Stimulated activated CD4-positive, alpha-beta T cell treated with anti-CD3 and anti-CD28 coated beads, Interleukin-4, amount 100 ng/mL, for 24 hours (primary cell): ENCODE measurements around the gene DLEC1.
A peak's percentile ranks its signal among the peaks of the same experiment; 100 is the strongest.
"Not testable (repeated sequence)": the region's sequence is repeated elsewhere in the genome, so short reads cannot be mapped to it uniquely, and the experiment has no call there.

ENCODE experiments used
- DNase-seq: peaks from one replicate; pipeline ENCODE4 v3.0.0-alpha.2; 2020

Gene DLEC1

DNA sequence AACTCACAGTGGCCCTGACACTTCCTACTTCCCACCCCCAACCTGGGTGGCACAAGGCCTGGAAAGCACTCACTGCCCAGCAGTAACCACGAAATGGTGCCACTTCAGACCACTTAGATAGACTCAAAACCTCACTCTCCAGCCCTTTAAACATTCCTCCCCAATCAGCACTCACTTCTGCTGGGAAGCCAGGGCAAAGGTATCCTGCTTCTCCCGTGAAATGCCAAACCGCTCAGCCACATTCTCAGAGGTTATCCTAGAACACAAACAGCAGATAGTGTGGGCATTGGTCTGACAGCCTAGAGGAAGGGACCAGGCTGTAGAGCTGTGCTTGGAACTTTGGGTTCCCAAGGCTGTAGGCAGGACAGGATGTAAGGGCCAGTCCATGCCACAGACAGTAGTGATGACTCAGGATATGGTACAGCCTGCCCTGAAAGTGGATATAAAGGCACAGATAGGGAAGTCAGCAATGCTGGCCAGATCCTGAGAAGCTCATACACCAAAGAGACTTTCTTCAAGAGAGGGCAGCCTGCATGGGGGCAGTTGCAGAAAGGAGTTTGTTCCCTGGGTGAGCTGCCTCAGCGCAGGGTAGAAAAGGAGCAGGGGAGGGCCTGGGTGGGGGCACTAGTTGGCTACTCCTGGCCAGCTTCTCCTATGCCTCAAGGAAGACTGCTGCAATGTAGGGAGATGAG, 88.7 kb downstream of the DLEC1 start:
- no peak for DNase-seq

DNA sequence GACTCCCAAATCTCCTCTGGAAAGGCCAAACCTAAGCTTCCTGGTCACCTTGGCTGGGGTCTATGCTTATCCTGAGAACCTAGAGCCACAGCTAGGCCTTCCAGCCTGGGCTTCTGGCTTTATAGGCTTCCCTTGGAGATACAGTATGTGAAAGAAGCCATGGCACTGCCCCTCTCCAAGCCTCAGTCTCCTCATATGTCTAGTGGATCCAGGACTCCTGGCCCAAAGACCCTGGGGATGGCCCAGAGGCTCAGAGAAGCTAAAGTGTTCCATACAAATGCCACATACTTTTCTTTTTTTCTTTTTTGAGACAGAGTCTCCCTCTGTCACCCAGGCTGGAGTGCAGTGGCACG, 89.3 kb downstream of the DLEC1 start:
- no peak for DNase-seq

DNA sequence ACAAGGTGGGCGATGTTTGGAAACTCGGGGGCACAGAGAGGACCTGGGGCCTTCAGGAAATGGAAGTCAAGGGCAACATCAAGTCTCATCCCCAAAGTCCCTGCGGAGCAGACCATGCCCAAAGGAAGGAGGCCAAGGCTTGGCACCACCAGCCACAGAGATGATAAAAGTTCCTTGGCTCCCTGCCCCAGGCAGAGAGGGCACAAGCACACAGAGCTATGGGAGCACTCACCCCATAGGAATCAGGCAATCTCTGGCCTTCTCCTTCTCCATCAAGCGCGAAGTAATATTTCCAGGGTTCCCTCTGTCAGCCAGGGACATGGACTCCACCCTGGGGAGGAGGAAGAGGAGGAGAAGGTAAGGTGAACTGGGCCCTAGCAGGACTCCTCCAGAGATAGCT, 90.0 kb downstream of the DLEC1 start:
- DNase-seq, result no peak

DNA sequence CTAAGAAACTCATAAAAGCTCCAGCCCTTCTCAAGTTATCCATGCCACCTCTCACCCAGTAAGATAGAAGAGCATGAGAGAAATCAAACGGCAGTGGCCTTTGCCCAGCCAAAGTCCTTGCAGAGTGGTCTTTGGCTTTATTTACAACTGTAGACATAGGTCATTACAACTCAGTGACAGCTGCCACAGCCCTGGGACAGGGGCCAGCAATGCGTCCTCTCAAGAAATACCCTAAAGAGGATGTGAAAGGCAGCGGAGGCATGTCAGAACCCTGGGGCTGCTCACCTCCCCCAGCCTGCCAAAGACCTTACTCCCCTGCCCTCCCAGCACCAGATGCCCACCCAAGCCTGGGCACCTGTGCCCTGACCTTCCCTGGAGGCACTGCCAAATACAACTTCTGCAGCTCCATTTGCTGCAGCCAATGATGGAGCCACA, 91.6 kb downstream of the DLEC1 start:
- DNase-seq, result no peak

DNA sequence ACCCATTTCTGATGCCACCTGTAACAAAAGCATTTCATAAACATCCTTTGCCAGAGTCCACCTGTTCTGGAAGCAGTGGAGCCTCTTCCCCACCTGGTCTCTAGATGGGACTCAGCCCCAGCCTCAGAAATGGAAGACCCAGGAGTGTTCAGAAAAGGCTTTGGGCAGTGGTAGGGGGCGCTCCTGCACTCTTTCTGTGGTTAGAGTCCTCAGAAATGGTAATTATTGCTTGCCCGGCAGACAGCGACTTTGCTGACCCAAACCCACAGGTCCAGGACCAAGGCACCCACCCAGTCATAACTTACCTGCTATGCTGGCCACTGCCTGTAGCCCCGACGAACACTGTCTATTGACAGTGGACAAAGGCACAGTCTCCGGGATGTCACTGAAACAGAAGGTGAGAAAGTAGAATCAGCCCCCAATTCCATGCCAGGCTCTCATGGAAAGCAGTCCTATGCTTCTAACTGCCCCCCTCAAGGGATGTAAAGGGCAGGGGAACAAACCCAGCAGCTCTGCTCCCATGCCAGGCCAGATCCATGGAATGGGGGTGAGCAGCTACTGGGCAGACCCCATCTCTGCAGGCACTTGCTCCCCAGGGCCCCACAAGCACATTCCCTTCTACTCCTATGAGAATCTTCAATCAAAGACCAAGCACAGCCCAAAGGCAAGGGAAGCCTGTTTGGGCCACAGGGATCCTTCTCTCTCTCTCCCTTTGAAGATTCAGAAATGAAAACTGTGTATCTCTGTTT, 92.8 kb downstream of the DLEC1 start:
- peak; percentile 22 for DNase-seq

DNA sequence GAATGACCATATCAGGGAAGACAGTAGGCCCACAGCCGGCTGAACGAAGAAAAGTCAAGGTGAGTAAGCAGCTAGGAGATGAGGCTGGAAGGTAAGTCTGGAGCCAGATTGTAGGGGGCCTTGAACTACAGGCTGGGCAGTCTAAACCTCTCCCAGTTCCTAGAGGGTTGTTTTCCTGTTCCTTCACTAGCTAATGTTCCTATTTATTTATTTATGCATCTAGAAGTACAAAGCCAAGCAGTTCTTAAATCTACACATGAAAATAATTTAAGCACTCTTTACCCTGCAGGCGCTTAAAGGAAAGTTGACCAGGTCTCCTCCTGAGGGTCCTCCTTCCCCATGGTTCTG, 94.2 kb downstream of the DLEC1 start:
- DNase-seq, result no peak

DNA sequence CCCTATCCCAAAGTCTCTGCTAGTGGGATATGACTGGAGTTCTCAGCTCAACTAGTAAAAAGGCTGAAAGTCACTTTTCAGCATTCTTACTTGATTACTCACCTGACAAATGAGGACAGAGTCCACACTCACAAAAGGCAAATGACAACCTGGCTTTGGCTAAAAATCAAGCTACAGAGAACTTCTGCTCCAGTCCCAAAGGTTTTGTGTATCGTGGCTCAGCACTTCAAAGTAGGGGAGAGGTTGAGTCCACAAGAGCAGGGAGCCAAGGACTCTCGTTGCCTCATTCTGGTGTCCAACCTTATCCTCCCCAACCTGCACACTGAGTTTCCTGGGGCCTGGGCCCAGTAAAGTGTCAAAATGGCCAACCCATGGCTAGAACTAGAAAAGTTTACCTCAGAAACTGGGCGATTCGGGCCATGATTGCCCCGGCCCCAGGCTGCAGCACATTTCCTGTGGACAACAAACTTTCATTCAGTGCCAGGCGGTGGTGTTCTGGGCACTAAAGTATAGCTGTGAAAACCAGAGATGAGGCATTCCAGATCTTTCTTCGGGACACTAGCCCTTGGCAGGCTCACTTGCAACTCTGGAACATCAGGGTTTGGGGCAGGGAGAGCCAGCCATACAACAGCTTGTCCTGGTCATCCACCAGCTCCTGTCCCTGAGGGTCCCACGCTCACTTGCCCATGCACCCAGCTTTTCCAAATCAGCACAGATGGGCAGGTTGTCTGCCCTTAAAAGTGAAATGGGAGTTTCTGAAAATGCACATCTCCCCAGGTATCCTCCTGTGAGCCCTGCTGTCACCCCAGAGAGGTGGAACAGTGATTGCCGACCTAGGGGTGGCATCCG, 94.8 kb downstream of the DLEC1 start:
- no peak for DNase-seq

DNA sequence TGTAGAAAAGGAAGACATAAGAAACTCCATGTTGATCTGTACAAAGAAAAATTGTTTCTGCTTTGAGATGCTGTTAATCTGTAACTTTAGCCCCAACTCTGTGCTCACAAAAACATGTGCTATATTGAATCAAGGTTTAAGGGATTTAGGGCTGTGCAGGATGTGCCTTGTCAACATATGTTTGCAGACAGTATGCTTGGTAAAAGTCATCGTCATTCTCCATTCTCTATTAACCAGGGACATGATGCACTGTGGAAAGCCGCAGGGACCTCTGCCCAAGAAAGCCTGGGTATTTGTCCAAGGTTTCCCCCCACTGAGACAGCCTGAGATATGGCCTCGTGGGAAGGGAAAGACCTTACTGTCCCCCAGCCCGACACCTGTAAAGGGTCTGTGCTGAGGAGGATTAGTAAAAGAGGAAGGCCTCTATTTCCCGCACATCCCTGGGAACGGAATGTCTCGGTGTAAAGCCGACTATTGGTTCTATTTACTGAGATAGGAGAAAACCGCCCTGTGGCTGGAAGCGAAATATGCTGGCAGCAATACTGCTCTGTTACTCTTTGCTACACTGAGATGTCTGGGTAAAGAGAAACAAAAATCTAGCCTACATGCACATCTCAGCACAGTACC, 95.6 kb downstream of the DLEC1 start:
- DNase-seq, result not testable (repeated sequence)

DNA sequence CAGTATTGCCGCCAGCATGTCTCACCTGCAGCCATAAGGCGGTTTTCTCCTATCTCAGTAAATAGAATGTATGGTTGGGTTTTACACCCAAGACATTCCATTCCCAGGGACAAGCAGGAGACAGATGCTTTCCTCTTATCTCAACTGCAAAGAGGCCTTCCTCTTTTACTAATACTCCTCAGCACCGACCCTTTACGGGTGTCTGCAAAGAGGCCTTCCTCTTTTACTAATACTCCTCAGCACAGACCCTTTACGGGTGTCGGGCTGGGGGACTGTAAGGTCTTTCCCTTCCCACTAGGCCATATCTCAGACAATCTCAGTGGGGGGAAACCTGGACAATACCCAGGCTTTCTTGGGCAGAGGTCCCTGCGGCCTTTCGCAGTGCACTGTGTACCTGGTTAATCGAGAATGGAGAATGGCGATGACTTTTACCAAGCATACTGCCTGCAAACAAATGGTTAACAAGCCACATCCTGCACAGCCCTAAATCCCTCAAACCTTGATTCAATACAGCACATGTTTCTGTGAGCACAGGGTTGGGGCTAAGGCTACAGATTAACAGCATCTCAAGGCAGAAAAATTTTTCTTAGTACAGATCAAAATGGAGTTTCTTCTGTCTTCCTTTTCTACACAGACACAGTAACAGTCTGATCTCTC, 96.7 kb downstream of the DLEC1 start:
- peak; percentile 16 for DNase-seq

DNA sequence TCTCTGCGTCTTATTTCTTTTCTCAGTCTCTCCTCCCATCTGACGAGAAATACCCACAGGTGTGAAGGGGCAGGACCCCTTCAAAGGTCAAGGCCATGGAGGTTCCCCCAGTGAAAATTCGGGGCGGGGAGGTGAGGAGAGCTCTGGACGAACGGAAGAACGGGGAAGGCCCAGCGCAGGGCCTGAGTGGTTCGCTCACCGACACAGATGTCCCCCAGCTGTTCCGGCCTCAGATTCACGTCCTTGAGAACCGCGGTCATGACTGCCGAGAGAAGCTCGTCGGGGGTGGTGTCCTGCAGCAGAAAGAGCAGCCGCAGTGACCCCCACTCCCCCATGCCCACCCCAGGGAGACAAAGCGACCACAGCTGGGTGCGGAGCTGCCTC, 97.4 kb downstream of the DLEC1 start:
- peak; percentile 17 for DNase-seq

DNA sequence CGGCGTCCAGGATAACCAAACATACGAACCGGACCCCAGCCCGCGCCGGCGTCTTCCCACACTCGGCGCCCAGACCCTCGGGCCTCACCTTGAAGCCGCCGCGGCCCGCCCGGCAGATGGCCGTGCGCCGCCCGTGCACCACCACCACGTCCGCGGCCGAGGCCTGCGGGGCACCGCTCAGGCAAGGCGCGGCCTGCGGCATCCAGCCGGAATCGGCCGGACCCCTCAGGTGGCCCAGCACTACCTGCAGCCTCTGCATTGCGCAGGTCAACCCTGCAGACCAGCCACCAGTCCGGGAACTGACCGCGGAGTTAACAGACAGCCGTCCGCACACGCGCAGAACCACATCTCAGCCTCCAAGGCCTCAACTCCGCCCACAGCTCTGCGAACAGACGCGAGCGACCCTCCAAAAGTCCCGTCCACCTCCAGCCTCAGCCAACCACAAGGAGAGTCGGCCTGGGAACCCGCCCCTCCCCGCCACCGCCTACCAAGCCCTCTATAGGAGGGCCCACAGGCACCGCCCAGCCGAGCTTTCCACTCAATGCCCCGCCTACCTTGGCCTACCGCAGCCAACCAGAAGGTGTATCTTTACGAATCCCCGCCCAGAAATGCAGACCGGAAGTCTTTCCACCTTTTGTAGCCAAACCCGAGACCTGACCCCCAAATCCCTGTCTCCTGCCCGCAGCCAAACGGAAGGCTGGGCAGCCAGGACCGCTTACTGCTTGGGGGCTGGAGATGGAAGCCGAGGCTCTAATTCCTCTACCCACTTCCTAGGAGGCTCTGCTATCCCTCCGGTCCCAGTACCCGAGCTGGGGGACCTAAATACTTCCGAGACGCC, 98.0 kb downstream of the DLEC1 start, which contains the start of gene ACAA1:
Gene ACAA1, minus strand, starts transcription at position 351 of the 838 bp plus-strand sequence. Its CDS starts 92 bp downstream, at position 259.
- peak; percentile 99 for DNase-seq

DNA sequence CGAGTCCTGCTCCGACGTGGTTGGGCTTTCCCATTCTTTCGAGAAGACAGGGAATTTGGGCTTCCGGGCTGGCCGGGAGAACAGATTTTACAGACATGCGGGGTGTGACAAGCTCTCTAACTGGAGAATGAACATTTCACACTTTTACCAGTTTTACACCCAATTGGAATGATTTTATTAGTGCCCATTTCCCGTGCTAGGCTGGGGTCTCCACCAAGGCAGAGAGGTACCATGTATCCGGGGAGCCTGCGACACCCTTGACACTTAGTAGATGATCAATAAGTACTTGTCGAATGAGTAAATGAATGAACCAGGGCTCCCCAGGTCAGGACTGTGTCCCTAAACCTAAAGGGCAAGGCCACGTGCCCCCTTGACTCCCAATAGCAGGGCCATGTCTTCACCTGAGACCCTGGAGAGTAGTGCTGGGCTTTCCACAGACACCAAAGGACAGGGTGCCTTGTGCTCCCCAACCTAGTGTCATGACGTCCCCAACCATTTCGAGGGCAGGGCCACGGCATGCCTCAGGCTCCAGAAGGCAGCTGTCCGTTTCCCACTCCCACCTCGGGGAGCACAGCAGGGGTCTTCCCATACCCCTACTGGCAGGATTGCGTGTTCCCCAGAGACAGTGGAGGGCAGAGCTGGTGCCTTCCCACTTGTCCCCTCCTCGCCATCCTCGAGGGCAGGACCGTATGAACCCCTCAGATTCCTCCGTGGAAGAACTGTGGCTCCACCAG, 98.8 kb downstream of the DLEC1 start:
- DNase-seq, result peak; percentile 20

DNA sequence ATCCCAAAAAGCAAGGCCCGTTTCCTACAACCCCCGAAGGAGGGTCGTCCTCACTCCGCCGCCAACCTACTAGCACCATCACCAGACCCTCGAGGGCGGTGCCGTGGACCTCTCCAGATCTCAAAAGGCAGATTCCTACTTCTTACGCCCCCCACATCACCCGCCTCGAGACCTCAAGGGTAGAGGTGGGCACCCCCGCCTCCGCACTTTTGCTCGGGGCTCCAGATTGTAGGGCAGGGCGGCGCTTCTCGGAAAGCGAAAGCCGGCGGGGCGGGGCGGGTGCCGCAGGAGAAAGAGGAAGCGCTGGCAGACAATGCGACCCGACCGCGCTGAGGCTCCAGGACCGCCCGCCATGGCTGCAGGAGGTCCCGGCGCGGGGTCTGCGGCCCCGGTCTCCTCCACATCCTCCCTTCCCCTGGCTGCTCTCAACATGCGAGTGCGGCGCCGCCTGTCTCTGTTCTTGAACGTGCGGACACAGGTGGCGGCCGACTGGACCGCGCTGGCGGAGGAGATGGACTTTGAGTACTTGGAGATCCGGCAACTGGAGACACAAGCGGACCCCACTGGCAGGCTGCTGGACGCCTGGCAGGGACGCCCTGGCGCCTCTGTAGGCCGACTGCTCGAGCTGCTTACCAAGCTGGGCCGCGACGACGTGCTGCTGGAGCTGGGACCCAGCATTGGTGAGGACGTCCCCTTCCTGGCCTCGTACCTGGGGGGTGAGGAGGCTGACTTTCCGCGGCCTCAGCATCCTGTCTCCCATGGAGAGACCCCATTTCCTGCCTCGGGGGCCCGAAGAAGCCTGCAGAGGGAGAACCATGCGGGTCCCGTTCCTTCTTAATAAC, 99.6 kb downstream of the DLEC1 start, which contains the start of gene MYD88:
Gene MYD88, plus strand, starts transcription at position 313 of the 842 bp plus-strand sequence. Its CDS starts 40 bp downstream, at position 353.
- peak; percentile 82 for DNase-seq

DNA sequence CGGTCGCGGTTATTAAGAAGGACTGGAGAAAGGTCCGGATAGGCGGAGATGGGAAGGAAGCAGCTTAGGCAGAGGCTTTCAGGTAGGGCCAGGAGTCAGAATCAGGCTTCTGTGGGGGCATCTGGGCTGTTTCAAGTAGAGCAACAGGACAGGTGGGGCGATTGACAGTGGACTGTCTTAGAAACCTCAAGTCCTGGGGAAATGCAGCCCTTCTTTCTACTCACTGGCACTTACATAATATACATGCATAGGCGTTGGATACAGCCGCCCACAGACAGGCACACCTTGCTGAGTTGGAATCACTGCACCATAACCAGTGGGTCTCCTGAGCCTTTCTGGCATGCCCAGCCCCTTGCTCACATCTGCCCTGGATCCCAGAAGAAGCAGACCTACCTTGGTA, 100.2 kb downstream of the DLEC1 start:
- DNase-seq, result no peak

DNA sequence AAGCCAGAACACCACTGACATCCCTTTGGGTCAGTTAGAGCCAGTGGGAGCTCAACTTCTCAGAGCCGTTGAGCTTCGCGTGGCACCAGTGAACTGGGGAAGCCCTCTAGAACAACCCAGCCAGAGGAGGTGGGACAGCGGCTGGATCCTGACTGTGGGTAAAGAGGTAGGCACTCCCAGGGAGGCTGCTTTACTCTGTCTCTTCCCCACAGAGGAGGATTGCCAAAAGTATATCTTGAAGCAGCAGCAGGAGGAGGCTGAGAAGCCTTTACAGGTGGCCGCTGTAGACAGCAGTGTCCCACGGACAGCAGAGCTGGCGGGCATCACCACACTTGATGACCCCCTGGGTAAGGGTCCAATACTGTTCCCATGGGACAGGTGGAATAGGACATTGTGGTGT, 100.6 kb downstream of the DLEC1 start:
- no peak for DNase-seq

DNA sequence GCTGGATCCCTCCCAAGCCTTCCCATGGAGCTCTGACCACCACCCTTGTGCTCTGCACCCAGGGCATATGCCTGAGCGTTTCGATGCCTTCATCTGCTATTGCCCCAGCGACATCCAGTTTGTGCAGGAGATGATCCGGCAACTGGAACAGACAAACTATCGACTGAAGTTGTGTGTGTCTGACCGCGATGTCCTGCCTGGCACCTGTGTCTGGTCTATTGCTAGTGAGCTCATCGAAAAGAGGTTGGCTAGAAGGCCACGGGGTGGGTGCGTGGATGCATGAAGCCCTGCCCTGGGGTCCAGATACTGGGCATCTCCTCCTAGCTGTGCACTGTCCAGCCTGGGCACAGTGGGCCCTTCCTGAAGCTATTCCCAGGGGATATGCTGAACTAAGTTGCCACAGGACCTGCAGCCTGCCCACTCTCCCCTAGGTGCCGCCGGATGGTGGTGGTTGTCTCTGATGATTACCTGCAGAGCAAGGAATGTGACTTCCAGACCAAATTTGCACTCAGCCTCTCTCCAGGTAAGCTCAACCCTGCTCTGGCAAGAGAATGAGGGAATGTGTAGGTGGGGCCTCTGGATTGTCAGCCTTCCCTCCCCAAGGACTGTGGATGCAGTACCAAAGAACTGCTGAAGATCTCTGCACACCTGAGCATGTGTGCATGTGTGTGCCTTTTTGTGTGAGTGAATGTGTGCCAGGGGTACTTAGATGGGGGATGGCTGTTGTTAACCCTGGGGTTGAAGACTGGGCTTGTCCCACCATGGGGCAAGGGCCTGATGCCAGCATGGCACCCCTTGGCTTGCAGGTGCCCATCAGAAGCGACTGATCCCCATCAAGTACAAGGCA, 101.5 kb downstream of the DLEC1 start:
- no peak for DNase-seq

DNA sequence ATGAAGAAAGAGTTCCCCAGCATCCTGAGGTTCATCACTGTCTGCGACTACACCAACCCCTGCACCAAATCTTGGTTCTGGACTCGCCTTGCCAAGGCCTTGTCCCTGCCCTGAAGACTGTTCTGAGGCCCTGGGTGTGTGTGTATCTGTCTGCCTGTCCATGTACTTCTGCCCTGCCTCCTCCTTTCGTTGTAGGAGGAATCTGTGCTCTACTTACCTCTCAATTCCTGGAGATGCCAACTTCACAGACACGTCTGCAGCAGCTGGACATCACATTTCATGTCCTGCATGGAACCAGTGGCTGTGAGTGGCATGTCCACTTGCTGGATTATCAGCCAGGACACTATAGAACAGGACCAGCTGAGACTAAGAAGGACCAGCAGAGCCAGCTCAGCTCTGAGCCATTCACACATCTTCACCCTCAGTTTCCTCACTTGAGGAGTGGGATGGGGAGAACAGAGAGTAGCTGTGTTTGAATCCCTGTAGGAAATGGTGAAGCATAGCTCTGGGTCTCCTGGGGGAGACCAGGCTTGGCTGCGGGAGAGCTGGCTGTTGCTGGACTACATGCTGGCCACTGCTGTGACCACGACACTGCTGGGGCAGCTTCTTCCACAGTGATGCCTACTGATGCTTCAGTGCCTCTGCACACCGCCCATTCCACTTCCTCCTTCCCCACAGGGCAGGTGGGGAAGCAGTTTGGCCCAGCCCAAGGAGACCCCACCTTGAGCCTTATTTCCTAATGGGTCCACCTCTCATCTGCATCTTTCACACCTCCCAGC, 102.4 kb downstream of the DLEC1 start:
- DNase-seq, result no peak

DNA sequence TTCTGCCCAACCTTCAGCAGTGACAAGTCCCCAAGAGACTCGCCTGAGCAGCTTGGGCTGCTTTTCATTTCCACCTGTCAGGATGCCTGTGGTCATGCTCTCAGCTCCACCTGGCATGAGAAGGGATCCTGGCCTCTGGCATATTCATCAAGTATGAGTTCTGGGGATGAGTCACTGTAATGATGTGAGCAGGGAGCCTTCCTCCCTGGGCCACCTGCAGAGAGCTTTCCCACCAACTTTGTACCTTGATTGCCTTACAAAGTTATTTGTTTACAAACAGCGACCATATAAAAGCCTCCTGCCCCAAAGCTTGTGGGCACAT, 102.9 kb downstream of the DLEC1 start:
- DNase-seq, result no peak
